Mucosa of stomach (tissue), 1 donor: Measurements from ENCODE around the gene SAMD10.

ENCODE experiments used
- H3K27me3 ChIP-seq: one replicate; pipeline ENCODE4 v1.7.0; 2013; ENCODE audit warnings: mild to moderate bottlenecking, low read length; ENCODE audit not compliant: control insufficient read depth, insufficient read depth
- H3K36me3 ChIP-seq: one replicate; pipeline ENCODE4 v1.7.0; 2013; ENCODE audit warnings: low read length; ENCODE audit not compliant: control insufficient read depth, insufficient read depth
- H3K4me1 ChIP-seq: one replicate; pipeline ENCODE4 v1.7.0; 2013; ENCODE audit warnings: mild to moderate bottlenecking, low read length; ENCODE audit not compliant: control insufficient read depth, insufficient read depth
- H3K4me3 ChIP-seq: one replicate; pipeline ENCODE4 v1.7.0; 2013; ENCODE audit warnings: low read length
- H3K9ac ChIP-seq: one replicate; pipeline ENCODE4 v1.7.0; 2013; ENCODE audit warnings: mild to moderate bottlenecking, low read length, moderate library complexity
- H3K9me3 ChIP-seq: one replicate; pipeline ENCODE4 v1.7.0; 2013; ENCODE audit warnings: mild to moderate bottlenecking, low read length, moderate library complexity; ENCODE audit not compliant: control insufficient read depth
- donor health status: Pancreatic carcinoma.

SAMD10 gene

DNA sequence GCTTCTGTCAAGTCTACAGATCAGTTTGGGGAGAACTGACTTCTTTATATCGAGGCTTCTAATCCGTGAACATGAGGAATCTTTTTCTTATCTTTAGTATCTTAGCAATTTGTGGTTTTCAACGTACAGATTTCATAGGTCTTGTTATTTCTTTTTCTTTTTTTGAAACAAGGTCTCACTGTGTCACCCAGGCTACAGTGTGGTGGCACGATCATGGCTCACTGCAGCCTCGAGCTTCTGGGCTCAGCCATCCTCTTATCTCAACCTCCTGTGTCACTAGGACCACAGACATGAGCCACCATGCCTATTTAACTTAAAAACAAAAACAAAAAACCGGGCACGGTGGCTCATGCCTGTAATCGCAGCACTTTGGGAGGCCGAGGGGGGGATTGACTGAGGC lies 55.2 kb downstream of the SAMD10 start:
- peaks cover 5% of the 10 kb centered on the region for H3K36me3 ChIP-seq

More for the DNA sequence above, 55.2 kb downstream of the SAMD10 start:
- H3K9me3 ChIP-seq, result no peaks in the 10 kb centered on the region
- no peaks in the 10 kb centered on the region for H3K4me1 ChIP-seq
- no peak overlapping the region for H3K9ac ChIP-seq
- H3K27me3 ChIP-seq, result no peaks in the 10 kb centered on the region
- H3K4me3 ChIP-seq, result no peak overlapping the region
